Activated naive CD4-positive, alpha-beta T cell treated with anti-CD3 and anti-CD28 coated beads, Interleukin-2, amount 50 U/mL, for 72 hours (primary cell): Measurements from ENCODE around the gene MSH6. TPM values are rescaled to one million over a fixed set of nuclear protein-coding genes. Genes with fewer than 3 reads are reported as not detected.
A peak's percentile ranks its signal among the peaks of the same experiment; 100 is the strongest.

Experiments used
- ATAC-seq, 2 donors: fragments of 150-1000 bp; cut with Tn5 transposase; 2 replicates each; pipeline ENCODE4 v1.10.0; 2021; ENCODE audit warnings: mild to moderate bottlenecking in 2 of 2, moderate library complexity in 2 of 2
- DNase-seq, 2 donors: peaks; one replicate each; pipeline ENCODE4 v3.0.0; 2021 to 2022; ENCODE audit warnings: low spot score in 2 of 2
- H3K27ac Mint-ChIP-seq, 2 donors: one replicate each; pipeline ENCODE4 v1.8.0; 2022; ENCODE audit warnings: mild to moderate bottlenecking in 2 of 2, mixed read lengths in 2 of 2
- H3K36me3 Mint-ChIP-seq, 2 donors: one replicate each; pipeline ENCODE4 v1.8.0; 2022; ENCODE audit warnings: mixed read lengths in 2 of 2
- H3K9me3 Mint-ChIP-seq, 2 donors: one replicate each; pipeline ENCODE4 v1.8.0; 2022; ENCODE audit warnings: mixed read lengths in 2 of 2
- total RNA-seq, 2 donors: library from RNA; stranded (reverse); gene quantifications; one replicate each; pipeline ENCODE4 v1.2.3, GENCODE V29; 2022

MSH6 gene
- total RNA-seq, 2 donors from 2014 or later = 108 to 126 TPM

DNA sequence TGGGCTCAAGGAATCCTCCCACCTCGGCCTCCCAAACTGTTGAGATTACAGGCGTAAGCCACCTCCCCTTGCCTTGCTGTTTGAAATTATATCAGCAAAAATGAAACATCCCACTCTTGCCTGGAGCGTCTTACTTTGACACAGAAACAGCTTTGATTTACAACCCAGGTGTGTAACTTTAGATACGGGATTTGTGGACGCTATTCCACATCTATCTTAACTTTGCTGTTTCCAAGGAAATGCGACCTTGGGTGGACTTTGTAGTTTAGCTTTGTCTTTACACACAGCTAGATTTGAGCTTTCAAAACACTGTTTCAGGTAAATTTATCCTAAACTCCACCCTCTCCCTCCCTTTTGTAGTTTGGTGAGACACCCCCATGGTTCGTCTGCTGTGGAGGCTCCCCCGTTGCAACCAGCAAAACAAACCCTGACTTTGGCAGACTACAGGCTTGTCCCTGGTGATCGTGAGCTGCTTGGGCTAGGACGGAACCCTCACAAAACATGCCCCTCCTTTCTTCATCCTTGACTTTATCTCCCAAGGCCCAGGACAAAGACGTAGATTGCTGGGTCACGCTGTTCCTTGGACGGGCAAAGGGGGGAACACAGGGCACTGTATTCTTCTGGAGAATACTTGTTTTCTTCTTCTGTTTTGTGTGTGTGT lies 5.5 kb upstream of the MSH6 start:
- no peaks in the 10 kb centered on the region for H3K36me3 Mint-ChIP-seq
- H3K27ac Mint-ChIP-seq = no peak overlapping the region
- ATAC-seq = no peak
- DNase-seq = no peak
- H3K9me3 Mint-ChIP-seq = no peaks in the 10 kb centered on the region

DNA sequence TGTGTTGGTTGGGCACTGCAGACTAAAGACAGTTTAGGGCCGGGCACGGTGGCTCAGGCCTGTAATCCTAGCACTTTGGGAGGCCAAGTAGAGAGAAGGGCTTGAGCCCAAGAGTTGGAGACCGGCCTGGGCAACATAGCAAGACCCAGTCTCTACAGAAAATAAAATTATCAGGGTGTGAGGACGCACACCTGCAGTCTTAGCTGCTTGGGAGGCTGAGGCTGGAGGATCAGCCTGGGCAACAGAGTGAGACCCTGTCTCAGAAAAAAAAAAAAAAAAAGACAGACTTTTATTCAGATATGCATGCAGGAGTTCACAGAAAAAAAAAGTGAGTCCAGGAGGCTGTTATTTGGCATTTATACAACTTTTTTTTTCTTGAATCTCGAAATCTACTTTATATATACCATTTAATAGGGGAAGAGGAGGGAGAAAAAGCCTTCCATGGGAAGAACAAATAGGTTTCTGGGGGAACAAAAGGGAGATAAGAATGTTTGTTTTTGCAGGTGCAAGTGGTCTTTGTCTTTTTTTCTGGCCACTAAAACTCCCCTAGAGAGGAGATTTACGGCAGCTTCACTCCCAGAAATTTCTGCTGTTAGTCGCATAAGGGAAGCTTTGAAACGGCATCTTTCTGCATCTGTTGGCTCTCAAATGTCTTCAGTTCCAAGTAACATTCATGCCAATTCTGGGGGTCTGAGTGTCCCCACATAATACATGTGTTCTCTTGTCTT lies 4.1 kb upstream of the MSH6 start:
- H3K9me3 Mint-ChIP-seq = no peaks in the 10 kb centered on the region
- no peak for ATAC-seq
- H3K27ac Mint-ChIP-seq = no peak overlapping the region
- no peak for DNase-seq
- peaks cover 0 to 1% of the 10 kb centered on the region in 2 donors for H3K36me3 Mint-ChIP-seq

DNA sequence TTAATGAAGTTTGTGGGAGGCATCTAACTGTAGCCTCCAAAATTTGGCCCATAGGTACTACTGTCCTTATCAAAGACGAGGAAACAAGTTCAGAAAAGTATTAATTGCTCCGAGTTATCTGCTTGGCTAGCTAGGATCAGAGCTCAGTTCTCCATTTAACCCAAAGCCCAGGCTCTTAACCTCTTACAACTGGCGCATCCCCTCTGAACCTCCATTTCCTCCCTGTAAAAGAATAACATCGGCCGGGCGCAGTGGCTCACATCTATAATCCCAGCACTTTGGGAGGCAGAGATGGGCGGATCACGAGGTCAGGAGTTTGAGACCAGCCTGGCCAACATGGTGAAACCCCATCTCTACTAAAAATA lies 3.5 kb upstream of the MSH6 start:
- Mint-ChIP-seq H3K9me3 (no peaks in the 10 kb centered on the region), H3K36me3 (peaks cover 0 to 6% of the 10 kb centered on the region in 2 donors), H3K27ac (no peak overlapping the region)
- ATAC-seq (no peak), DNase-seq (no peak)

DNA sequence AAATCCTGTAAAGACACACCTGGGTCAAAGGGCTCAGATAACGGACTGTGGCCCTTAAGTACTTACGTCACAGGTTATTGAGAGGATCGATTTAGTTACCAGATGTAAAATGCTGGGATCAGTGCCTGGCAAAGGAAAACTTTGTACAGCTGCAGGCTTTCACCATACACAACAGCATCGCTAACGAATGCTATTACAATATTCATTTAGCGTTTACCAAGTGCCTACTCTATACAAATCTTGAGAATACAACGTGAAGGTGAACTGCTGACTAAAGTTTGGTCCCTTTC lies 619 bp upstream of the MSH6 start:
- peak overlapping the region in 1 of 2 donors; percentile 74 for H3K27ac Mint-ChIP-seq
- DNase-seq = no peak
- no peak for ATAC-seq
- H3K9me3 Mint-ChIP-seq = no peaks in the 10 kb centered on the region
- H3K36me3 Mint-ChIP-seq = peaks cover 6 to 12% of the 10 kb centered on the region in 2 donors

DNA sequence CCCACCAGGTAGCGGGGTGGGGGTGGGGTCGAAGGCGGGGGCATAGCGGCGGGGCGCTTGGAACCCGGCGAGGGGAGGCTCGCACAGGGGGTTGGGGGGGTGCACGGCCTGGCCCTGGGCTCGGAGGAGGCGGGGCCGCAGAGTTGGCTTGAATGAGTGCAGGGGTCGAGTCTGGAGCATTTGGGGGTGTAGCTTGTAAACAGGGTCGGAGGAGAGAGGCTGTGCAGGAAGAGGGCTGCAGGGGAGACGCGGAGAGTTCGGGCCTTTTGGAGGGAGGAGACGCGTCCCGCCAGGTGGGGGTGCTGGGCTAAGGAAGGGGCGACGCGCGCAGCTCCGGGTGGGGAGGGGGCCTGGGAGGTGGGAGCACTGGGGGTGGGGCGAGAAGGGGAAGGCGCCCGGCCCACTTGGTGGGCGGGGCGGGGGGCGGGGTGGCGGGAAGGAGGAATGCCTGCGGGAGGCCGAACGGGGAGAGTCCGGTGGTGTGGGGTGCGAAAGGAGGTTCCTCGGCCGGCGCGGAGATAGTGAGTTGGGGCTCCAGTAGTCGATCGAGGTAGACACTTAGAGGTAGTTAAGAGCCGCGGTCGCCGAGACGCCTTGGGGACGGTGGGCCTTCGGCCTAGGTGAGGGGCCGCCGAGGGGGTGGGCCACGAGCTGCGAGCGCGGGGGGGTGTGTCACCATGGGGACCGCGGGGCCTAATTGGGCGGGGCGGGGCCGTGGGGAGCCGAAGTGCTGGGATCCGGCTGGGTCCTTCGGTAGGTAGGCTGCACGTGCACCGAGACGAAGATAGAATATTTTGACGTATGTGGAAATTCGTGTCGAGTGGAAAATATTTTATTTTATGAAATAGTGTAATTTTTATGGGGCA lies 774 bp downstream of the MSH6 start:
- peak; percentile 35 to 39 for ATAC-seq
- peak; percentile 61 to 62 for DNase-seq
- H3K27ac Mint-ChIP-seq = peak overlapping the region; percentile 74 to 94
- peaks cover 6 to 12% of the 10 kb centered on the region in 2 donors for H3K36me3 Mint-ChIP-seq
- no peaks in the 10 kb centered on the region for H3K9me3 Mint-ChIP-seq

DNA sequence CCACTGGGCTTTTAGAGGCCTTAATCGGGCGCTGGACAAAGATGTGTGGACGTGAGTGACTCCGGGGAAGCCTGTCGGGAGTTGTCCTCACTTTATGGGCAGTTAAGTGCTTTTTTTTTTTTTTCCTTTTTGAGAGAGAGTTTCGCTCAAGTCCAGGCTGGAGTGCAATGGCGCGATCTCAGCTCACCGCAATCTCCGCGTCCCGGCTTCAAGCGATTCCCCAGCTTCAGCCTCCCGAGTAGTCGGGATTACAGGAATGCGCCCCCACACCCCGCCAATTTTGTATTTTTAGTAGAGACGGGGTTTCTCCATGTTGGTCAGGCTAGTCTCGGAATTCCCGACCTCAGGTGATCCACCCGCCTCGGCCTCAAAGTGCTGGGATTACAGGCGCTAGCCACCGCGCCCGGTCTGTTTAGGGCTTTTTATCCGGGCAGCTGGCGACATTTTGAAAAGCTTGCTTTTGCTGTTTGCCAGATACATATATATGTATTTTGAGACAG lies 1.5 kb downstream of the MSH6 start:
- ATAC-seq = no peak
- H3K27ac Mint-ChIP-seq = peak overlapping the region; percentile 55 to 74

DNA sequence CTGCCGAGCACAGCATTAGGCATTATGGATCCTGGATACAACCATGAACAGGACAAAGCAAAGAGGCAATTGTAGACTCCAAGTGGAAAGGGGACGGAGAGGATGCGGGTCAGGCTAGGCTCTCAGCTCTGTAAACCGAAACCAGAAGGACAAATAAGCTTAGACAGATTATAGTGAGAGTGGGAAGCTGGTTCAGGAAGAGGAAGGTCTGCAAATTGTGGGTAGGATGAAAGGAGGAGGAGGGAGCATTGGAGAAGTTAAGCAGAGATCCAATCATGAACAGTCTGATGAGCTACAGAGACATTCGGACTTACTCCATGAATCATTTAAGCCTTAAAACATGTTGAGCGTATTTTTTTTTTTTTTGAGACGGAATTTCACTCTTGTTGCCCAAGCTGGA lies 3.0 kb downstream of the MSH6 start:
- peaks cover 6 to 16% of the 10 kb centered on the region in 2 donors for H3K36me3 Mint-ChIP-seq
- ATAC-seq (no peak), DNase-seq (no peak)

More for the DNA sequence above, 1.5 kb downstream of the MSH6 start:
- Mint-ChIP-seq H3K9me3 (no peaks in the 10 kb centered on the region), H3K36me3 (peaks cover 6 to 12% of the 10 kb centered on the region in 2 donors)
- DNase-seq = no peak

DNA sequence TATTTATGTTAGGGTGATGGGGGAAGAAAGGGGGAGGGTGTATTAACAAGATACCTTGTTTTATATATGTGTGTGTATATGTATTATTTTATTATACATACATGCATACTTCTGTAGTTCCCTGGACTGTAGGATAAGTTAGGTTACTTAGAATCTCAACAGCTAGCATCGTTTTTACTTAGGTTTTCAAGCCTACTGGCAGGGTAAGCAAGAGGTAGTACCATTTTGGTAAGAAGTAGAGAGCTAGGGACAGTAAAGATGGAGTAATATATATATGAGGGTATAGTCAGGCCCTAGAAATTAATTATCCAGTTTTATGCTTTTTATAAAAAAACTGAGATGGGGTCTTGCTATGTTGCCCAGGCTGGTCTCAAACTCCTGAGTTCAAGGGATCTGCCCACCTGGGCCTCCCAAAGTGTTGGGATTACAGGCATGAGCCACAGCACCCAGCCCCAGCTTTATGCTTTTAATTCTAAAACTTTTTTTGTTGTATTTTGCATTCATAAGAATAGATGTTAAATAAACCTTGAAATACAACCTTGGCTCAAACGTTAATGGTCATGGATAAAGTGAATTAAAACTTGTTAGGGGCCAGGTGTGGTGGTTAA lies 13.2 kb downstream of the MSH6 start:
- no peaks in the 10 kb centered on the region for H3K9me3 Mint-ChIP-seq

More for the DNA sequence above, 3.0 kb downstream of the MSH6 start:
- Mint-ChIP-seq H3K9me3 (no peaks in the 10 kb centered on the region), H3K27ac (peak overlapping the region; percentile 11 to 61)

DNA sequence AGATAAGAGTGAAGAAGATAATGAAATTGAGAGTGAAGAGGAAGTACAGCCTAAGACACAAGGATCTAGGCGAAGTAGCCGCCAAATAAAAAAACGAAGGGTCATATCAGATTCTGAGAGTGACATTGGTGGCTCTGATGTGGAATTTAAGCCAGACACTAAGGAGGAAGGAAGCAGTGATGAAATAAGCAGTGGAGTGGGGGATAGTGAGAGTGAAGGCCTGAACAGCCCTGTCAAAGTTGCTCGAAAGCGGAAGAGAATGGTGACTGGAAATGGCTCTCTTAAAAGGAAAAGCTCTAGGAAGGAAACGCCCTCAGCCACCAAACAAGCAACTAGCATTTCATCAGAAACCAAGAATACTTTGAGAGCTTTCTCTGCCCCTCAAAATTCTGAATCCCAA lies 15.7 kb downstream of the MSH6 start:
- ATAC-seq (no peak), DNase-seq (no peak)
- Mint-ChIP-seq H3K27ac (peak overlapping the region in 1 of 2 donors; percentile 62), H3K36me3 (peaks cover 55 to 88% of the 10 kb centered on the region in 2 donors), H3K9me3 (peaks cover 0 to 8% of the 10 kb centered on the region in 2 donors)

More for the DNA sequence above, 13.2 kb downstream of the MSH6 start:
- Mint-ChIP-seq H3K36me3 (peaks cover 44 to 68% of the 10 kb centered on the region in 2 donors), H3K27ac (peak overlapping the region in 1 of 2 donors; percentile 86)
- no peak for ATAC-seq
- DNase-seq = no peak

DNA sequence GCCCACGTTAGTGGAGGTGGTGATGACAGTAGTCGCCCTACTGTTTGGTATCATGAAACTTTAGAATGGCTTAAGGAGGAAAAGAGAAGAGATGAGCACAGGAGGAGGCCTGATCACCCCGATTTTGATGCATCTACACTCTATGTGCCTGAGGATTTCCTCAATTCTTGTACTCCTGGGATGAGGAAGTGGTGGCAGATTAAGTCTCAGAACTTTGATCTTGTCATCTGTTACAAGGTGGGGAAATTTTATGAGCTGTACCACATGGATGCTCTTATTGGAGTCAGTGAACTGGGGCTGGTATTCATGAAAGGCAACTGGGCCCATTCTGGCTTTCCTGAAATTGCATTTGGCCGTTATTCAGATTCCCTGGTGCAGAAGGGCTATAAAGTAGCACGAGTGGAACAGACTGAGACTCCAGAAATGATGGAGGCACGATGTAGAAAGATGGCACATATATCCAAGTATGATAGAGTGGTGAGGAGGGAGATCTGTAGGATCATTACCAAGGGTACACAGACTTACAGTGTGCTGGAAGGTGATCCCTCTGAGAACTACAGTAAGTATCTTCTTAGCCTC lies 16.2 kb downstream of the MSH6 start:
- H3K27ac Mint-ChIP-seq = peak overlapping the region in 1 of 2 donors; percentile 92
- no peak for DNase-seq
- H3K36me3 Mint-ChIP-seq = peaks cover 55 to 93% of the 10 kb centered on the region in 2 donors
- peaks cover 0 to 8% of the 10 kb centered on the region in 2 donors for H3K9me3 Mint-ChIP-seq
- no peak for ATAC-seq

DNA sequence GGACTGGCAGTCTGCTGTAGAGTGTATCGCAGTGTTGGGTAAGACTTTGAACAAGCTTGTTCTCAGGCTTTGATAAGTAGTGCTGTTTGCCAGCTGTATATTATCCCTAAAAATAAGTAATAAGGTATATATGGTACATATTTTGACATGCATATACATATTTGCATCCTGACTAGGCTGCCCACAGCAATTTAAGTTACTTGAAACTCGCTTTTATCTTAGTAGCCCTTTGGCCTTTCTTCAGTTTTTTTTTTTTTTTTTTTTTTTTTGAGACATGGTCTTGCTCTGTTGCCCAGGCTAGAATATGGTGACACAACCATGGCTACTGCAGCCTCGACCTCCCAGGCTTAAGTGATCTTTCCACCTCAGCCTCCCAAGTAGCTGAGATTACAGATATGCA lies 18.2 kb downstream of the MSH6 start:
- Mint-ChIP-seq H3K9me3 (peaks cover 0 to 8% of the 10 kb centered on the region in 2 donors), H3K36me3 (peaks cover 53 to 88% of the 10 kb centered on the region in 2 donors), H3K27ac (peak overlapping the region in 1 of 2 donors; percentile 50)
- no peak for DNase-seq
- no peak for ATAC-seq

DNA sequence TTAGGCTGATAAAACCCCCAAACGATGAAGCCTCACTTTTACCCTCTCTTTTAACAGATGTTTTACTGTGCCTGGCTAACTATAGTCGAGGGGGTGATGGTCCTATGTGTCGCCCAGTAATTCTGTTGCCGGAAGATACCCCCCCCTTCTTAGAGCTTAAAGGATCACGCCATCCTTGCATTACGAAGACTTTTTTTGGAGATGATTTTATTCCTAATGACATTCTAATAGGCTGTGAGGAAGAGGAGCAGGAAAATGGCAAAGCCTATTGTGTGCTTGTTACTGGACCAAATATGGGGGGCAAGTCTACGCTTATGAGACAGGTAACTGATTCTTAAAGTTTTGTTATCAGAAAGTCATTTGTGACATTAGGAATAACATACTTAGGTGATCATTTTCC lies 20.4 kb downstream of the MSH6 start:
- H3K27ac Mint-ChIP-seq = peak overlapping the region in 1 of 2 donors; percentile 25
- H3K9me3 Mint-ChIP-seq = peaks cover 0 to 8% of the 10 kb centered on the region in 2 donors
- no peak for ATAC-seq
- DNase-seq = no peak
- peaks cover 41 to 71% of the 10 kb centered on the region in 2 donors for H3K36me3 Mint-ChIP-seq

DNA sequence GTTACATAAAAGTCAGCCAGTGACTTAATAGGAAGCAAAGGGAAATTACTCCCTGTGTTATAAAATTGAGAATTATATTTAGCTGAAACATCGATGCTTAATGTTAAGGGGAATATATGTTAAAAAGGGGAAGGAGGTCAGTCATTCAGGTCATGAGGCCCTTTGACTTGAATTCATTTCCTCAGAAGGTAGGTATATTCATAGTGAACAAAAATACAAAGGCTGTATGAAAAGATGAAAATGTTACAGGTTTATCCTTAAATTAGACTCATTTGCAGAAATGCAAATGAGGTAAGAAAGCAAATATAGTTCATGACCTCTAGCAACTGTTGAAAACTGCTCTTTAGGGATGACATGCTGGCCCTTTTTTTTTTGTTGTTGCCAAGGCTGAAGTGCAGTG lies 20.8 kb downstream of the MSH6 start:
- Mint-ChIP-seq H3K27ac (peak overlapping the region in 1 of 2 donors; percentile 91), H3K9me3 (peaks cover 0 to 8% of the 10 kb centered on the region in 2 donors), H3K36me3 (peaks cover 37 to 67% of the 10 kb centered on the region in 2 donors)
- DNase-seq (no peak), ATAC-seq (peak; percentile 39 to 42)

DNA sequence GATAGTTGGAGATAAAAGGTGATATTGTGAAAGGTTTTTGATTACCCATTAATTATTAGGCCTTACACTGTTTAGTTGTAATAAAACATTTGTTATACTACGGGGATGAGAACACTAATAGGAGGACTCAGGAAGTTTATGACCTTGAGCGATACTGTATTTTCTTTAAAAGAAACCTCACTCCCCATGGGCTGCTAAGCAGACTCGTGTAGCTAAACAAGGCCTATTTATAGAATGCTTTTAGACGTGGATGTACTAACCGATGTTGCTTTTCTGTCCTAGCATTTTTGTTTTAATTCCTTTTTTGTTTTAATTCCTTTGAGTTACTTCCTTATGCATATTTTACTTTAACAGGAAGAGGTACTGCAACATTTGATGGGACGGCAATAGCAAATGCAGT lies 22.9 kb downstream of the MSH6 start:
- ATAC-seq = no peak

DNA sequence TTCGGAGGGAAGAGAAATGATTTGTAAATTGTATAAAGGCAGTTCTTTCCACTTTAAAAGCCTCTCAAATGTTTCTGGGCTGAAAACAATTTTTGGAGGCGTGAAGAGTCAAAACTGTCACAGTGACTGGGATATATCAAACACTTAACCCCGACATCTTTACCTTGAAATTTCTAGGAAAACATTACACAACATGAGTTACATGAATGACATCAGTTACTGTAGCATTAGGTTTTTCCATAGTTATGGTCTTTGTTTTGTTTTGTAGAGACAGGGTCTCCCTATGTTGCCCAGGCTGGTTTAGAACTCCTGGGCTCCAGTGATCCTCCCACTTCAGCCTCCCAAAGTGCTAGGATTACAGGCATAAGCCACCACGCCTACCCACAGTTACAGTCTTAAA lies 25.7 kb downstream of the MSH6 start:
- Mint-ChIP-seq H3K9me3 (no peaks in the 10 kb centered on the region), H3K27ac (peak overlapping the region; percentile 22 to 91), H3K36me3 (peaks cover 6 to 29% of the 10 kb centered on the region in 2 donors)
- DNase-seq (no peak), ATAC-seq (peak in 1 of 2 donors; percentile 54)

More for the DNA sequence above, 22.9 kb downstream of the MSH6 start:
- Mint-ChIP-seq H3K36me3 (peaks cover 18 to 46% of the 10 kb centered on the region in 2 donors), H3K9me3 (peaks cover 0 to 8% of the 10 kb centered on the region in 2 donors), H3K27ac (no peak overlapping the region)
- no peak for DNase-seq

DNA sequence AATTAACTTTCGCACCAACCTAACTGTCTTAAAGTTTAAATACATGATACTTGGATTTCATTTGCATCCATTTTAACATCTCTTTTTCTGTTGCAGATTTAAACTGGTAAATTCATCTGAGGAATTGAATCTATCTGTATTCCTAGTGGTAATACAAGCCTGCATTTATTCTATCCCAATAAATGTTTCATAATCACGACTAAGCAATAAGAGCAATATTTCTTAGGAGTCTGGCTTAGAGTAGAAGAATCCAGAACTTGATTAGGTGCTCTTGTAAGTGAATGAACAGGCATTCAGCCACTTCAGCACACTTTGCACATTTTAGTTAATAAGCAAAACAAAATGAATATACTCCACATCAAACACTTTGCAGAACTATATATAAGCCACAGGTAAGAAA lies 27.0 kb downstream of the MSH6 start:
- Mint-ChIP-seq H3K36me3 (peaks cover 6 to 24% of the 10 kb centered on the region in 2 donors), H3K9me3 (no peaks in the 10 kb centered on the region), H3K27ac (no peak overlapping the region)
- no peak for ATAC-seq
- no peak for DNase-seq
